B cell (primary cell): Measurements from ENCODE around the gene CACNB2.

Experiments
- CTCF ChIP-seq: fragments of 200-600 bp; IDR thresholded peaks from one replicate; pipeline ENCODE4 v1.8.0; 2022; ENCODE audit warnings: antibody characterized with exemption, mild to moderate bottlenecking
- EZH2 ChIP-seq: IDR thresholded peaks from 2 replicates; pipeline ENCODE4 v1.6.1; 2012; ENCODE audit warnings: borderline replicate concordance, low read depth, mild to moderate bottlenecking, moderate library complexity, low read length; ENCODE audit not compliant: insufficient read depth, poor library complexity, severe bottlenecking

GRCh38 chr10:18319628-18320027 is 179.4 kb downstream of the CACNB2 start:
- TF ChIP-seq CTCF, result no peak
- TF ChIP-seq EZH2, result no peak
